ENCODE results near the gene TARDBP.
"Not testable (repeated sequence)": the region's sequence is repeated elsewhere in the genome, so short reads cannot be mapped to it uniquely, and the experiment has no call there.

The TARDBP gene

DNA sequence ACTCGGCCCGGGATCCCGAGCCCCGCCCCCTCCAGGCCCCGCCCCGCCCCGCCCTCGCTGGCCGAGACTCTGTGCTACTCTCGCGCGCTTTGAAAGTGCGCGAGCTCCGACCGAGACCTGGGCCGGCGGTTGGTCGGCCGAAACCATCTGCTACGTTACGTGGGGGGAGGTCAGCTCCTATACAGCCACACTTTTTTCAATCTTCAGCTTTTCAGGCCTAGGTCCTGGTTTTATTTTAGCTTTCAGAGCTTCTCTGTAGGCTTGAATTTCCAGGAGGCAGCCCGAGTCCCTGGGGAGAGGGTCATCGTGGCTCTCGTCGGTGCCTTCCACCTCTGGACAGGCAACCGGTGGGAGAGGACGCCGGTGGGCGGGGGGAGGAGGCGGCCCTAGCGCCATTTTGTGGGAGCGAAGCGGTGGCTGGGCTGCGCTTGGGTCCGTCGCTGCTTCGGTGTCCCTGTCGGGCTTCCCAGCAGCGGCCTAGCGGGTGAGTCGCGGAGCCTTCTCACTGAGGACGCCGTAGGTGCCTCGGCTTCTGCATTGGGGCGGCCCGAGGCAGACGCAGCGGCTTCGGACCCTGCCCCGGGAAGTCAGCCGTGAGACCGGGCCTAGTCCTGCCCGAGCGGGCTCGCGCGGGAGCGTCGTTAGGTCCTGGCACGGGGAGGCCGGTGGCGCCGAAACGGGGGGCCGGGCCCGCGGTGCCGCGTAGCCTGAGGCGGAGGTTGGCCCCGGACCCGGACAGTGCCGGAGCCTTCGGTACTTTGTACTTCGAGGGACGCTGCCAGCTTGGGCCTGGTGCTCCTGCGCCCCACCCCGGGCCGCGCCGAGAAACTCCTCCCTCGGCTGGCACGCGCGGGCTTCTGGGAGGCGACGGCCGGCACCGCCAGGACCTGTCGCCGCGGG lies at the start of gene TARDBP:
Gene TARDBP (plus strand): TSS at position 395 of the 900 bp plus-strand sequence. CDS start 1,074 bp downstream, outside the sequence.
- DNase-seq (ENCODE audit: low read depth): peak; percentile 84

- DNase-seq (ENCODE audit: low read depth): no peak
Observed at GRCh38 chr1:10965546-10966226, 46.8 kb upstream of the TARDBP start.

GRCh38 chr1:10967090-10967489 lies 45.4 kb upstream of the TARDBP start:
- DNase-seq (ENCODE audit: low read depth): no peak

GRCh38 chr1:10968411-10968826 lies 44.0 kb upstream of the TARDBP start:
- DNase-seq (ENCODE audit: low read depth): no peak

DNA sequence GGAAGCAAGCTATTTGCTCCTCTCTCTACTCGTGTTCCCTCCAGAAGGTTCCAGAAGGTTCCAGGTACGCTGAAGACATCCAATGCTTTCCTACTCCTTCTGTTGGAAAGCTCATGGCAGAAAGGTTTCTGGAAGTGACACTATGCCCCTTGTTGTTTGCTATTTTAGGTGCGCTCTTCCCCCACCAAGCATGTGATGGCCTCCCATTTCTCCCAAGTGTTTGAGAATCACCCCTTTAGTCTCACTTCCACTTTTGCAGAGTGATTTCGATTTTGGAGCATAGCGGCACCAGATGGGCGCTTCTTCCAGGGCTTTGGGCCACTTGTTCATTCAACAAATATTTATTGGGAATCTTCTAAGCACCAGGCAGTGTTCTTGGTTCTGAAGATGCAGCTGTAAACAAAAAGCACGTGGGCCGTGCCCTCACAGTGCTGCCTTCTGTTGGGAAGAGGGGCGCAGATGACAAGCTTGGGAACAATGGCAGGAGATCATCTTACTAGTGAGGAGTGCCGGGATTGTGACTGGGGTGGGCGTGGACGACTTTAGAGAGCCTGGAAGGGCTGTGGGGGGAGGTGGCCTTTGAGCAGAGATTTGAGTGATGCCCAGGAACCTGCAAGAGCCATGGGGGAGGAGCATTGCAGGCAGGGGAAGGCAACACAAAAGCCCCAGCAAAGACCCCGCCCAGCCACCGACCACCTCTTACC lies 43.0 kb upstream of the TARDBP start:
- no peak for DNase-seq (ENCODE audit: low read depth)

DNA sequence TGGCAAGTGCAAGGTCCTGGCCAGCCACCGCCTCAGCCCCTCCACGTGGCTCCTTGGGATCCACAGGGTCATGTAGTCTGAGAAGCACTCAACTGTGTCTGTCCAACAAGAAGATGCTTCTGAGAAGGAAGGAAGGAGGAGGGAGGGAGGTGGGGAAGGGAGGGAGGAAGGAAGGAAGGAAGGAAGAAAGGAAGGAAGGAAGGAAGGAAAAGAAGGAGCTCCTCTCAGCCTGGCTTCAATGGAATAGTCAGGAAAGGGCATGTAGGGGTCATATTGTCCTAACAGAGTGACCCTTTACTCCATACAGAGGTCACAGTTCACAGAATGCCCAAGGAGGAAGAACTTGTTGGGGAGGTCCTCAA lies 42.5 kb upstream of the TARDBP start:
- no peak for DNase-seq (ENCODE audit: low read depth)

- DNase-seq (ENCODE audit: low read depth): no peak
Observed at GRCh38 chr1:10973552-10973951, 38.9 kb upstream of the TARDBP start.

GRCh38 chr1:10973956-10974881 lies 38.2 kb upstream of the TARDBP start:
- DNase-seq (ENCODE audit: low read depth): no peak

- DNase-seq (ENCODE audit: low read depth): no peak
Observed at GRCh38 chr1:10975567-10976326, 36.7 kb upstream of the TARDBP start.

DNA sequence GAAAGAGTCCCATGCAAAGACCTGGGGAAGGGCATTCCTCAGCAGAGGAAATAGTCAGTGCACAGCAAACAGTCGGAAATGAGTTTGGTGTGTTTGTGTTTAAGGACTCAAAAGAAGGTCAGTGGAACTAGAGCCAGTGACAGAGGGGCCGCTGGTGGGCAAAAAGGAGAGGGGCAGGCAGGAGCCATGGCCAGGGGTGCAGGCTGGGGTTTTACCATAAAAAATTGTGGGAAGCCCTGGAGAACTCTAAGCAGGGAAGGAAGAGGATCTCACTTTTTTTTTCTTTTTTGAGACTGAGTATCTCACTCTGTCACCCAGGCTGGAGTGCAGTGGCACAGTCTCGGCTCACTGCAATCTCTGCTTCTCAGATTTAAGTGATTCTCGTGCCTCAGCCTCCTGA lies 33.7 kb upstream of the TARDBP start:
- DNase-seq (ENCODE audit: low read depth): no peak

- no peak for DNase-seq (ENCODE audit: low read depth)
Observed at GRCh38 chr1:10979483-10979920, 33.0 kb upstream of the TARDBP start.

GRCh38 chr1:10980094-10980577 lies 32.3 kb upstream of the TARDBP start:
- DNase-seq (ENCODE audit: low read depth): no peak

GRCh38 chr1:10980841-10981727 lies 31.4 kb upstream of the TARDBP start:
- no peak for DNase-seq (ENCODE audit: low read depth)

DNA sequence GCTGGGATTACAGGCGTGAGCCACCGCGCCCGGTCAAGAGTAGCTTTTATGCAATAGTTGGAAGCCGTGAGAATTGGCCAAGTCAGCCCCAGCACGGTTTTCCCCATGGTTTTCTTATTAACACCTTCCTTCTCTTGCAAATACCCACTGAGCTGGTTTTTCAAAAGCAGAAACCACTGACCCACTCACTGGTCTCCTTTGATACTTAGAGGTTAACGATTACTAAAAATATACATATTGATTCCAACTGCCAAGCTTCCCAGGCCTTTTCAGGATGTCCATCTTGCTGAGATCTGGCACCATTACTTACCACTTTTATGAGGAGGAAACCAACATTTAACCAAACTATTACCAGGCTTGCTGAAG lies 25.9 kb upstream of the TARDBP start:
- DNase-seq (ENCODE audit: low read depth): no peak

DNA sequence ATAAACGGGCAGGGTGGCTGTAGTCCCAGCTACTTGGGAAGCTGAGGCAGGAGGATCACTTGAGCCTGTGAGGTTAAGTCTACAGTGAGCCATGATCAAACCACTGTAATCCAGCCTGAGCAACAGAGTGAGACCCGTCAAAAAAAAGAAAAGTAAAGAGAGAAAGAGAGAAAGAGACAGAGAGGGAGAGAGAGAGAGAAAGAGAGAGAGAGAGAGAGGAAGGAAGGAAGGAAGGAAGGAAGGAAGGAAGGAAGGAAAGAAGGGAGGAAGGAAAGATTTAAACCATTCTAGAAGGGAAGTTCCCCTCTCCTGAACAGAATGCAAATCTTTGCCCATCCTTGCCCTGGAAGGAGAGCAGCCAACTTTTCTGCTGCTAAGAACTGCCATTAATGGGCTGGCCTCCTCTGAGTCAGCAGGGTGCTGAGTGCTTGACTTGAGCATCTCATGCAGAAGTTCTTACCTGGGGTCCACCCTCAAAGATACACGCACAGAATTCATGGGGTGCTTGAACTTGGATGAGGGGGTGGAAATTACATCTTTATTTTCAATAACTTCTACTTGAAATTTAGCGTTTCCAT lies 24.5 kb upstream of the TARDBP start:
- no peak for DNase-seq (ENCODE audit: low read depth)

GRCh38 chr1:10989095-10989494 lies 23.4 kb upstream of the TARDBP start:
- DNase-seq (ENCODE audit: low read depth): no peak

DNA sequence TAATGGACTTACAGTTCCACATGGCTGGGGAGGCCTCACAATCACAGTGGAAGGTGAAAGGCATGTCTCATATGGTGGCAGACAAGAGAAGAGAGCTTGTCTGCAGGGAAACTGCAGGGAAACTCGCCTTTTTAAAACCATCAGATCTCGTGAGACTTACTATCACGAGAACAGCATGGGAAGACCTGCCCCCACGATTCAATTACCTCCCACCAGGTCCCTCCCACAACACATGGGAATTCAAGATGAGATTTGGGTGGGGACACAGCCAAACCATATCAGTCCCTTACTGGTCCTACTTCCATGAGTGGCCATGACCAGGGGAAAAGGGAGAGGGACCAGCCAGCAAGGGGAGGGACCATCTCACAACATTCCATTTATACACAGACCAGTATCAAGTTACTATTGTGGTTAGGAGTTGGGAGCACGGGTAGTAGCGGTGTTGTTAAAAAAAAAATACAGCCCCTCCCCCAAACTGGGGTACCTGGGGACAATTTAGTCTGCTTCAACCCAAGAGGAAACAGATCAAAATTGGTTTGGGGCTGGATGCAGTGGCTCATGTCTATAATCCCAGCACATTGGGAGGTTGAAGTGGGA lies 22.4 kb upstream of the TARDBP start:
- not testable (repeated sequence) for DNase-seq (ENCODE audit: low read depth)

GRCh38 chr1:10990828-10991227 lies 21.6 kb upstream of the TARDBP start:
- no peak for DNase-seq (ENCODE audit: low read depth)

GRCh38 chr1:10992004-10992403 lies 20.4 kb upstream of the TARDBP start:
- not testable (repeated sequence) for DNase-seq (ENCODE audit: low read depth)
